ENCODE results near the gene VSTM2L. TPM values are rescaled to one million over a fixed set of nuclear protein-coding genes. Genes with fewer than 3 reads are reported as not detected.

VSTM2L gene
- total RNA-seq, 2 donors from 2014 or later = 31.3 to 69.5 TPM

GRCh38 chr20:37911261-37911660, 8.3 kb downstream of the VSTM2L start:
- H3K27me3 ChIP-seq (replicated peaks; ENCODE audit: insufficient read depth) = no peaks in the 10 kb centered on the region
- H3K27ac ChIP-seq = no peak overlapping the region
- no peak for DNase-seq (ENCODE audit: low spot score)
- 22% methylated on average over 9 of the region's 9 CpGs for WGBS
- no peaks in the 10 kb centered on the region for H3K9me3 ChIP-seq
- no peaks in the 10 kb centered on the region for H3K36me3 ChIP-seq
- H3K4me1 ChIP-seq (replicated peaks) = no peaks in the 10 kb centered on the region
- no peak overlapping the region for H3K4me3 ChIP-seq
- TF ChIP-seq CTCF (IDR thresholded peaks at IDR 0.05) (no peak), POLR2A (IDR thresholded peaks at IDR 0.05) (no peak), POLR2AphosphoS5 (IDR thresholded peaks at IDR 0.05) (no peak)
- intact Hi-C loops (cut with DNase I) = no loop called here

- 5% methylated on average over 11 of the region's 11 CpGs for WGBS
- H3K27me3 ChIP-seq (replicated peaks; ENCODE audit: insufficient read depth) = no peaks in the 10 kb centered on the region
- no peak overlapping the region for H3K27ac ChIP-seq
- H3K4me1 ChIP-seq (replicated peaks) = no peaks in the 10 kb centered on the region
- DNase-seq (ENCODE audit: low spot score) = no peak
- no peak overlapping the region for H3K4me3 ChIP-seq
- H3K9me3 ChIP-seq = no peaks in the 10 kb centered on the region
- TF ChIP-seq CTCF (IDR thresholded peaks at IDR 0.05) (no peak), POLR2A (IDR thresholded peaks at IDR 0.05) (no peak), POLR2AphosphoS5 (IDR thresholded peaks at IDR 0.05) (peak; percentile 10)
- H3K36me3 ChIP-seq = no peaks in the 10 kb centered on the region
- intact Hi-C loops (cut with DNase I) = no loop called here
These were observed 8.9 kb downstream of the VSTM2L start for GRCh38 chr20:37911838-37912281.

- Histone ChIP-seq H3K4me3 (no peak overlapping the region), H3K27me3 (replicated peaks; ENCODE audit: insufficient read depth) (no peaks in the 10 kb centered on the region), H3K9me3 (no peaks in the 10 kb centered on the region), H3K4me1 (replicated peaks) (no peaks in the 10 kb centered on the region), H3K27ac (no peak overlapping the region), H3K36me3 (no peaks in the 10 kb centered on the region)
- intact Hi-C loops (cut with DNase I) = no loop called here
- TF ChIP-seq POLR2AphosphoS5 (IDR thresholded peaks at IDR 0.05) = no peak
- no peak for TF ChIP-seq POLR2A (IDR thresholded peaks at IDR 0.05)
- no peak for TF ChIP-seq CTCF (IDR thresholded peaks at IDR 0.05)
- no peak for DNase-seq (ENCODE audit: low spot score)
- WGBS = 72% methylated on average over 6 of the region's 6 CpGs
These were observed 9.9 kb downstream of the VSTM2L start for GRCh38 chr20:37912874-37913273.

- Histone ChIP-seq H3K9me3 (no peaks in the 10 kb centered on the region), H3K27ac (no peak overlapping the region), H3K4me1 (replicated peaks) (no peaks in the 10 kb centered on the region), H3K36me3 (no peaks in the 10 kb centered on the region), H3K27me3 (replicated peaks; ENCODE audit: insufficient read depth) (no peaks in the 10 kb centered on the region), H3K4me3 (no peak overlapping the region)
- TF ChIP-seq POLR2AphosphoS5 (IDR thresholded peaks at IDR 0.05) = no peak
- no peak for TF ChIP-seq POLR2A (IDR thresholded peaks at IDR 0.05)
- TF ChIP-seq CTCF (IDR thresholded peaks at IDR 0.05) = no peak
- no peak for DNase-seq (ENCODE audit: low spot score)
- intact Hi-C loops (cut with DNase I) = no loop called here
- 44% methylated on average over 19 of the region's 19 CpGs for WGBS
These were observed 10.8 kb downstream of the VSTM2L start for GRCh38 chr20:37913567-37914366.

GRCh38 chr20:37914367-37914671, 11.4 kb downstream of the VSTM2L start:
- no peaks in the 10 kb centered on the region for H3K27me3 ChIP-seq (replicated peaks; ENCODE audit: insufficient read depth)
- 39% methylated on average over 5 of the region's 5 CpGs for WGBS

More at GRCh38 chr20:37914367-37914671, 11.4 kb downstream of the VSTM2L start:
- no peak for TF ChIP-seq CTCF (IDR thresholded peaks at IDR 0.05)
- TF ChIP-seq POLR2AphosphoS5 (IDR thresholded peaks at IDR 0.05) = no peak
- TF ChIP-seq POLR2A (IDR thresholded peaks at IDR 0.05) = no peak
- DNase-seq (ENCODE audit: low spot score) = no peak
- Histone ChIP-seq H3K36me3 (no peaks in the 10 kb centered on the region), H3K4me3 (no peak overlapping the region), H3K9me3 (no peaks in the 10 kb centered on the region), H3K27ac (no peak overlapping the region), H3K4me1 (replicated peaks) (no peaks in the 10 kb centered on the region)
- intact Hi-C loops (cut with DNase I) = no loop called here
